Stimulated activated CD4-positive, alpha-beta T cell treated with anti-CD3 and anti-CD28 coated beads, Interleukin-4, amount 100 ng/mL, for 4 hours (primary cell): ENCODE measurements around the gene TMEM266.

ENCODE experiments used
- DNase-seq, 2 experiments: peaks; one replicate each; pipeline ENCODE4 v3.0.0-alpha.2; 2020

TMEM266 gene

GRCh38 chr15:76138436-76138835 is 78.7 kb downstream of the TMEM266 start:
- no peak for DNase-seq

- DNase-seq, result peak; percentile 55 to 67
Measured at GRCh38 chr15:76139368-76140073, 79.7 kb downstream of the TMEM266 start.

DNA sequence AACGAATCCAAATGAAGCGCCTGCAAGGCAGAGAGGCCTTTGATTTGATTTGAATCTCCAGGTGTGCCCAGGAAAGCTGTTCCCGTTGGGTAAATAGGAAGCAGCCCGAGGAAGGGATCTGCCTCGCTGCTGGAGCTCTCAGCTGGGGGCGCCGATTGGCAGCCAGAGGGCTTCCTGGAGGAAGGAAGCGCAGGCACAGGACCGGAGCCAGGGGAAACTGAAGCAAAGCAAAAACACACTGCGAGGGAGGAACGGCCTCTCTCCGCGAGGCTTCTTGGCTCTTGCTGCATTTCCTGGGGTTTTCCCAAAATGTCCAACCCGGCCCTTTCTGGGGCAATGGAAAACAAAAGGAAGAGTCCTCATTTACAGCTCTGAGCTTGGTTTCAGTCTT is 80.3 kb downstream of the TMEM266 start:
- DNase-seq, result no peak

DNA sequence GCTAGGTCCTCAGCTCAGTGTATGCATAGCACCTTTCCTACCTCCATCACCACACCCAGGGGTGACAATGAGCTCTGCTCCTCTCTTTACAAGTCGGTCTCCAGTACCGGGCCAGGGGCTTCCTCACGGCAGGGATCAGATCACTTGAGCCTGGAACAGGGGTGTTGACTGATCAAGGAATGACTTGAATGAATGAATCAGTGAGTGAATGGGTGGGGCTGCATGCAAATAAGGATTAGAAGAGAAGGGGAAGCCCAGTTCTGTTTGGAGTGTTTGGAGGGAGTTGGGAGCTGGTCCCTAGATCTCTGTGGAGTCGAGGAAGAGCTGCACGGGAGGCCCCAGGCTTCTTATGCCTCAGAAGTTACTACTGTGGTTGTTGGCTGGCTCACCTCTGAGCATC is 87.0 kb downstream of the TMEM266 start:
- no peak for DNase-seq

DNA sequence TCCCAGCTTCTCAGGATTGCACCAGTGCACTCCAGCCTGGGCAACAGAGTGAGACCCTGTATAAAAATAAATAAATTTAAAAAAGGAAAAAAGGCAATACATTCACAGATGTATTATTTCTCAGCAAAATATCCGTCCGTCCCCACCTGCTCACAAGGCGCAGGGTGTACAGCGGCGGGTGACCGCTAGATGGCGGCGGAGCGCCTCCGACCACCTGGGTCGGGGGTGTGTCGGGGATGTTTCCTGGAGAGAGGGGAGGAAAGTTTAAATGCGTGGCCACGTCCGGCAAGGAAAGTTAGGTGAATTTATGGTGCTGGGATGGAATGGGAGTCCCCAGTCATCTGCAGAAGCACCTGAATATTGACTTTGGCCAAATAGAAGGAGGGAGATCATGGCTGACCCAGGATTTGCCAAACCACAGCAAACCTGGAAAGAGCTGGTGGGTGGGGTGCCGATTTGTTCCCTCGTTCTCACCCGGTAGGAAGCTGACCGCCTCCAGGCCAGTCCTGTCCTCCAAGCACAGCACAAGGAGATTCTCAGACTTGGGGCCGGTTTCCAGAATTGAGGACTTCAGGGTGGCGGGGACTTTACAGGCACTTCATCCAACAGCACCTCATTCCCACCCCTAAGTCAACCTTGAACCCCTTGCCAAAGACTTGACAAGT is 88.3 kb downstream of the TMEM266 start:
- DNase-seq, result peak; percentile 47 to 72

DNA sequence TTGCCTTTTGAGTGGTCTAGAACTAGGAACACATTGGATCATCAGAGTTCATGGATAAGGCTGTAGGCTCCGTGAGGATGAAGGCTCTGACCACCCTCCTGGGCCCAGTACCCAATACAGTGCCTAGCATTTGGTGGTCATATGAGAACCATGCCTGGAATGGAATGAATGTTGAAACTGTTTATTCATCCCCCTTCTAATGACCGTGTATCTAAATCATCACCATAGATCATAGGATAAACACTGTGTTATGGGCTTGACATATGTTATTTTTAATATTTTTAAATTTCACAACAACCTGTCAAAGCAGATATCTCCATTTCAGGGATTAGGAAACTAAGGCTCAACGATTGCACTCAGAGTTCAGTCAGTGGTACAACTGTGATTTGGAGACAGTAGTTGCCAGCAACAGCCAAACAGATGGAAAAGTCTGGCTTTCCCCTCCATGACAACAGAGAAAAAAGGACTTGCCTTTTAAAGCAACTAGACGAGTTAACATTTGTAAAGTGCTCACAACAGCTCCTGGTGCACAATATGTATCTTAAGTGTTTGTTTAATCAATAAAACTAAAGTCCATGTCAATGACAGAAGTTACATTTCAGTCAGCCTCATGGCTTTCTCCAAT is 89.6 kb downstream of the TMEM266 start:
- no peak for DNase-seq

GRCh38 chr15:76150513-76150912 is 90.7 kb downstream of the TMEM266 start:
- no peak for DNase-seq

DNA sequence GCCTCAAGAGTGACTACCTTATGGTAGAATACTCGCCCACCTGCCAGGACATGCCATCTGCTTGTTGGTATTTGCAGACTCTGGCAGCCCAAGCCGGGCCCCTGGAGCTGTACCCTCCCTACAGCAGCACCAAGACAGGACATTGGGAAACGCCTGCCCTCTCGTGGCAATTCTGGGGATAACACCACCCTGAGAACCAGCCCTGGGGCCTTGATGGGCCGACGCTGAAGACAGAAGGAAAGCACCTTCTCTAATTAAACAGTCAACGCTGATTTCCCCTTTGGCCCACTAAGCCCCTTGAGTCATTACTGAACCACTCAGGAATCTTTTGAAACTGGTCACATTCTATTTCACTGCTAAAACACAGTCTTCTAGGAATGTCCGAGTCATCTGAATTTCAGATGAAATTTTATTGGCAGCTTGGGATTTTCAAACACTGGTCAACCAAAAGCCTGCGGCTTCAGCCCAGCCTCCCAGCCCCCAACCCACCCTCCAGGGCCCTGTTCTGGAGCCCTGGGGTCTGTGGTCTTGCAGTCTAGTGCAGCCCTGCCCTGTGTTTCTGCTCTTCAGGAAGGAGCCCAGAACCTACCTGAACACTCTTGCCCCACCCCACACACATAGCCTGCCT is 91.3 kb downstream of the TMEM266 start:
- peak; percentile 62 to 74 for DNase-seq

- DNase-seq, result no peak
Measured at GRCh38 chr15:76151599-76151974, 91.8 kb downstream of the TMEM266 start.

- DNase-seq, result no peak
Measured at GRCh38 chr15:76152197-76152596, 92.4 kb downstream of the TMEM266 start.

- DNase-seq, result no peak
Measured at GRCh38 chr15:76153241-76154197, 93.7 kb downstream of the TMEM266 start.

DNA sequence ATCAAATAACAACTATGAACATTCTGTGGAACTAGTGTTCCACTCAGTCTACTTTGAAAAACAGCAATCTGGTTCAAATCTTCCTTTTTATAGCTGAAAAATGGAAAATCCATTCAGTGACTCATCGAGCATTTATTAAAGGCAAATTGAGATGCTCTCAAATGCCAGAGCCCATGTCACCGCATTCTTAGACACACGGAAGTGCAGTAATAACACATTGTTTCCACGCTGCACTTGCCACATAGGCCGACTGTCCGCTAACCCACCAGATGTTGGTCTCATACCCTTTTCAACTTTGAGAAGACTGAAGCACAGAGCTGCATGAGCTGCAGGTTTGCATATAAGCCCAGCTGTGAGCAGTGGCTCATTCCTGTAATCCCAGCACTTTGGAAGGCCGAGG is 95.9 kb downstream of the TMEM266 start:
- DNase-seq, result no peak

DNA sequence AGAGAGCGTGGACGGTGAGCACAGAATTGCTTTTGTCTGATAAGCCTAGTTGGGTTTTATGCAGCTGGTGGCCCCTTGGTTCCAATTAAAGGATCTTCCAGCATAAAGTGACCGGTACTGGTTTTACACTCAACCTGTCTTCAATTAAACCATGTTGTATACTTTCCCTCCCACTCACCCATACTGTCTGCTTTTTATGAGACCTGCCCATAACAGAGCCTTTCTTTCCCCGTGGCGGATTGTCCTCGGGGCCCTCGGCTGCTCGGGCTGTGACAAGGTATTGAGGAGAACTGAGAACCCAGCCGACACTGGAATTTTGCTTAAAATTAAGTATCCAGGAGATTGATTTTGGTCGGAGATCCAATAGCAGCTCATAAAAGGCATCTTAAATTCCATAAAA is 98.4 kb downstream of the TMEM266 start:
- DNase-seq, result no peak

GRCh38 chr15:76158815-76159214 is 99.0 kb downstream of the TMEM266 start:
- no peak for DNase-seq

- no peak for DNase-seq
Measured at GRCh38 chr15:76159282-76159681, 99.5 kb downstream of the TMEM266 start.

GRCh38 chr15:76160426-76161152 is 100.8 kb downstream of the TMEM266 start:
- no peak for DNase-seq

DNA sequence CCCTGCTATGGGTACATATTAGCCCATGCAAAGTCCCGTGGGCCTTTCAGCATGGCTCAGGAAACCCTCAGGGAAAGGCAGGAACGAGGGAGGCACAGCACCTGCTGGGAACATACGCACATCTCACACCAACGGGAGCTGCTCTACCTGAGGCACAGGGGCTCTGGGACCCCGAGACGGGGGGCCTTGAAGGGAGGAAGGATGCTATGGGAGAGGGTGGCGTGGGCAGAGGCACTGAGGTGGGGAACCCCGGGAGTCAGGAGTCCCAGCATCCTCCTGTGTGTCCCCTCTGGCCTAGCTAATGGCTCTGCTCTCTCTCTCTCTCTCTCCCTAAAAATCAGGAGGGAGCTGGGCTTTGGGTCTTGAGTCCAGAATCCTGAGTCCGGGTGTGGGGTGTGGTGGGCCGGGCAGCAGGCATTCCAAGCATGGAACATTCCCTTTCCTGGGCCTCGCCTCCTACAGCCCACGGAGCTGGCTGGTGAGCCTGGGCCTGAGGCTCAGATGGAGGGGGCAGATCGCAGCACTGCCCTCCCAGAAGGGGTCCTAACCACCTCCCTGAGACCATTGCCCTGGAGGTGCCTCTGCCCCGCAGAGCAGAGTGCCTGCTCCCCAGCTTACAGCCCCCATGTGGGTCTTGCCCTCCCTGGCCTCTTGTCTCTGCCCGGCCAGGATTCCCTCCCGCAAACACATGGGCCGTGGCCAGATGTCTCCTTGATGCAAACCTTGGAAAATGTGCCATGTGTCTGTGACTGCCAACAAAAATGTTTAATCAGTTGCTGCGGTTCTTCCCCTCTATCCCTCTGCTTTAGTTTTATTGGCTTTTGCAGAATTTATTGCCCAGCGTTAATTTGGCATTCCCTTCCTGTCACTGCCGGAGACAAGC is 101.6 kb downstream of the TMEM266 start:
- no peak for DNase-seq

DNA sequence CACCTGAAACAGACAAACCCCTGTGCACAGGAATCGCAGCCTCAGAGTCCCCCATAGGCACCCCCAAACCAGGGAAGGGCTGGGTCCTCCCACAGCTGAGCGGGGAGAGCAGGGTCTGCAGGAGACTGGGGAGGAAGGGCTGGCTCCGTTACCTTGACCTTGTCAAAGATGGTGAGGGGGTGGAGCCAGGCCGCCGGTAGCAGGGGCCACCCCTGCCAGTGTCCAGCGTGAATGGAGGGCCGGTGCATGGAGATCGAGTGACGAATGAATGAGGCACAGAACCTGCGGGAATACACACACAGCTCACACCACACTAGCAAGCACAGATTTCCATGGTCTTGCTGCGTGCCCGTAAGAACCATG is 102.2 kb downstream of the TMEM266 start:
- no peak for DNase-seq

DNA sequence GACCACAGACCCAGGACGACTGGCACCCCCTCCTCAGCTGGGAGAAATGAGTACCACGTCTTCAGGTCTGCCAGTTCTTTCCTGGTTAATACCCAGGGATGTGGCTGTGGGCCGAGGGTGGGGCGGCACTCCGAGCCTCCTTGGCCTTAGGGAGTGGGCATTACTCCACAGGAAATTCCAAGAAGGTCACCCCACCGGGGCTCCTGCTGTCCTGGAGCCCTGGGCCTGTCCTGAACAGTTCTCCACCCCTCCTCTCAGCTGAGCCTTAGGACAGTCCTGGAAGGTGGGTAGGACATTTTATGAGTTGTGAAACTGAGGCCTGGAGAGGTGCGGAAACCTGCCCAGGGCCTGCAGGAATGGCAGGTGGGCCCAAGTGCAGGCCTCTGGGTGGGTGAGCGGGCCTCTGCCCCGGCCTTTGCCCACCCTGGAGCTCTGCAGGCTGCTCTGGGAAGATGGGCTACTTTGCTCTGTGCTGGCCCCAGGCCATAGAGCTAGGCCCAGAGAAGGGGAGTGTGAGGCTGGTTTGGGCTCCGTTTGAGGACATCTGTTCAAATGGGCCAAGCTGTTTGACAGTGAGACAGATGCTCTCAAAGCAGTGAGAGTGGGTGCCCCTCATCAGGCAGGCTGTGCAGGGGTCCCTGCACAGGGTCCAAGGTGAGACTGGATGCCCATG is 103.1 kb downstream of the TMEM266 start:
- no peak for DNase-seq
